ENCODE data around the gene TMEM202.
"Not testable (repeated sequence)": the region's sequence is repeated elsewhere in the genome, so short reads cannot be mapped to it uniquely, and the experiment has no call there.

TMEM202 gene

GRCh38 chr15:72404841-72405240 lies 6.7 kb downstream of the TMEM202 start:
- DNase-seq = no peak

GRCh38 chr15:72406936-72407335 lies 8.8 kb downstream of the TMEM202 start:
- DNase-seq = no peak

- no peak for DNase-seq
Observed at GRCh38 chr15:72411111-72411510, 13.0 kb downstream of the TMEM202 start.

- DNase-seq = no peak
Observed at GRCh38 chr15:72411544-72411943, 13.4 kb downstream of the TMEM202 start.

GRCh38 chr15:72413337-72413736 lies 15.2 kb downstream of the TMEM202 start:
- not testable (repeated sequence) for DNase-seq

- DNase-seq = no peak
Observed at GRCh38 chr15:72415304-72415703, 17.2 kb downstream of the TMEM202 start.

GRCh38 chr15:72419768-72420167 lies 21.7 kb downstream of the TMEM202 start:
- not testable (repeated sequence) for DNase-seq

GRCh38 chr15:72420576-72420975 lies 22.5 kb downstream of the TMEM202 start:
- no peak for DNase-seq

GRCh38 chr15:72421484-72421883 lies 23.4 kb downstream of the TMEM202 start:
- no peak for DNase-seq

GRCh38 chr15:72423256-72423655 lies 25.2 kb downstream of the TMEM202 start:
- DNase-seq = no peak

- DNase-seq = no peak
Observed at GRCh38 chr15:72426753-72427152, 28.6 kb downstream of the TMEM202 start.

- DNase-seq = no peak
Observed at GRCh38 chr15:72437650-72438316, 39.7 kb downstream of the TMEM202 start.

- not testable (repeated sequence) for DNase-seq
Observed at GRCh38 chr15:72442848-72443247, 44.7 kb downstream of the TMEM202 start.

GRCh38 chr15:72445426-72445825 lies 47.3 kb downstream of the TMEM202 start:
- no peak for DNase-seq

GRCh38 chr15:72450805-72451204 lies 52.7 kb downstream of the TMEM202 start:
- no peak for DNase-seq

GRCh38 chr15:72451224-72451623 lies 53.1 kb downstream of the TMEM202 start:
- DNase-seq = no peak

- no peak for DNase-seq
Observed at GRCh38 chr15:72456684-72457083, 58.6 kb downstream of the TMEM202 start.

Data from NCI-H1092 (cell line).